Measurements from ENCODE around the gene TMEM205. TPM values are rescaled to one million over a fixed set of nuclear protein-coding genes. Genes with fewer than 3 reads are reported as not detected.

The TMEM205 gene
- total and polyA plus RNA-seq, 2 of the 13 experiments (the other 11 are each of a cell fraction or from before 2014, with no cell fraction given): 45.5 to 98.7 TPM

DNA sequence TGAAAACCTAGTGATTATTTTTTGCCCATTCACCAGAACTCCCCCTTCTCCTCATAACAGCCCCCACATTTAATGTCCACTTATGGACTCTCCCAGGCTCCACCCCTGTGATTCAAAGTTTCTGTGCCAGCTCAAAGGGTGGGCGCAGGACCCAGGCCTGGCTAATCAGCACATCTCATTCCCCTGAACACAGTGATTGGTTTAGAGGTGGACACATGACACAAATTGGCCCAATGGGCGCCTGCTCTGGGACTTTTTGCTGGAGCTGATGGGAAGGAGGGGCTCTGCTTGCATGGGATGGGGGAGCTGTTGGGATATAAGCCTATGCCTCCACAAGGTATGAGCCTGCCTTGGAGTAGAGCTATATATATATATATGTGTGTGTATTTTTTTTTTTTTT, 44.3 kb upstream of the TMEM205 start:
- no peak for DNase-seq (ENCODE audit: low spot score)
- peaks cover 26% of the 10 kb centered on the region for H3K4me1 ChIP-seq (ENCODE audit: insufficient read depth, low read length)
- ATAC-seq: no peak
- H2AFZ ChIP-seq (ENCODE audit: low read length): no peak overlapping the region
- 58% methylated on average over 2 of the region's 2 CpGs for WGBS (ENCODE audit: low lambda C conversion rate)
- H3K79me2 ChIP-seq (ENCODE audit: insufficient read depth, low read length): no peaks in the 10 kb centered on the region
- in situ Hi-C loops (cut with HindIII; ENCODE audit: extremely low pct_ligation_motif_present, low pct_unique_long_range_greater_than_20kb): no loop called here
- no peak overlapping the region for H3K4me2 ChIP-seq (ENCODE audit: low read depth, low read length)
- no peaks in the 10 kb centered on the region for H4K20me1 ChIP-seq (ENCODE audit: insufficient read depth, low read length)
- no peak for FAIRE-seq
- BruUV-seq (replicated peaks): no TSS peak
- H3K27me3 ChIP-seq (ENCODE audit: control insufficient read depth in 1 of 2, insufficient read depth in 2 of 2, low read length in 2 of 2): no peaks in the 10 kb centered on the region
- no peak overlapping the region for H3K4me3 ChIP-seq (replicated peaks in 1 of 3; ENCODE audit: insufficient read depth in 1 of 3, low read depth in 2 of 3, low read length in 3 of 3)
- H3K36me3 ChIP-seq (replicated peaks in 1 of 2; ENCODE audit: control insufficient read depth in 1 of 2, insufficient read depth in 2 of 2, low read length in 2 of 2): no peaks in the 10 kb centered on the region
- H3K9ac ChIP-seq (ENCODE audit: insufficient read depth, low read depth, low read length): no peak overlapping the region
- intact Hi-C loops (cut with micrococcal nuclease; ENCODE audit: unreplicated experiment): no loop called here
- ChIA-PET POLR2A (interaction anchor here (1.2 to 1.4 kb wide), 2 partner anchors 9 to 15 kb away, joined by 3 to 6 read pairs; no protein-coding TSS in a partner anchor), CTCF (ENCODE audit: low intra/inter-chr PET ratio, low total read pairs) (no interaction called here)
- TF ChIP-seq NFYB (CRISPR knock-in tag; IDR thresholded peaks at IDR 0.05): peak; percentile 49; the same call in 1 of the 2 replicates
- TF ChIP-seq ZNF577 (CRISPR knock-in tag; IDR thresholded peaks at IDR 0.05; ENCODE audit: borderline replicate concordance, low read depth): no peak
- H3K27ac ChIP-seq (ENCODE audit: extremely low read length, insufficient read depth, low read length): no peak overlapping the region
- H3K9me3 ChIP-seq (ENCODE audit: low read length): no peaks in the 10 kb centered on the region

DNA sequence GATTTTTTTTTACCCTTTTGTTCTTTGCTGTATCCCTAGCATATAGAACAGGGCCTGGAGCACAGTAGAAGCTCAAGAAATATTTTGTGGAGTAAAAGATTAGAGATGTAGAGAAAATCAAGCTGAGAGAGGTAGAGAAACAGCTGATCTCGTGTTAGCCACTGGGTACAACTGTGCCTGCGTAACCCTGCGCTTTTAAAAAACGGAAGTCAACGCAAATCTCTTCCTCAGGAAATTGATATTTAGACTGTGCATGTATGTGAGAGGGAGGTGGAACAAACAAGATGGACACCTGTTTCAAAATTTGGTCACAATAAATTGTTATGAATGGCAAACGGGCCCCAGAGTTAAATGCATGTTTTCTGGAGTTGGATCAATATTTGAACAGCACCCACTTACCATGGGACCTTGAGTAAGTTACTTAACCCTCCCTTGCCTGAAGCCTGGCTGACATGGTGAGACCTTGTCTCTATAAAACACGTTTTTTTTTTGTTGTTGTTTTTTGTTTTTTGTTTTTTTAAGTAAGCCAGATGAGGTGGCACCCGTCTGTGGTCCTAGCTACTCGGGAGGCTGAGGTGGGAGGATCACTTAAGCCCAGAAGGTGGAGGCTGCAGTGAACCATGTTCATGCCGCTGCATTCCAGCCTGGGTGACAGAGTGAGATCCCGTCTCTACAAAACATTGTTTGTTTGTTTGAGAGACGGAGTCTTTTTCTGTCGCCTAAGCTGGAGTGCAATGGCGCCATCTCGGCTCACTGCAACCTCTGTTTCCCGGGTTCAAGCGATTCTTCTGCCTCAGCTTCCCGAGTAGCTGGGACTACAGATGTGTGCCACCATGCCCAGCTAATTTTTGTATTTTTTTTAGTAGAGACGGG, 41.3 kb upstream of the TMEM205 start:
- no peak overlapping the region for H3K27ac ChIP-seq (ENCODE audit: extremely low read length, insufficient read depth, low read length)
- peaks cover 37% of the 10 kb centered on the region for H3K4me1 ChIP-seq (ENCODE audit: insufficient read depth, low read length)
- FAIRE-seq (peak; percentile 64), ATAC-seq (no peak), DNase-seq (ENCODE audit: low spot score) (peak; percentile 53)
- peak overlapping the region; percentile 64 for H3K4me2 ChIP-seq (ENCODE audit: low read depth, low read length)
- in situ Hi-C loops (cut with HindIII; ENCODE audit: extremely low pct_ligation_motif_present, low pct_unique_long_range_greater_than_20kb) (no loop called here), intact Hi-C loops (cut with micrococcal nuclease; ENCODE audit: unreplicated experiment) (no loop called here)
- no peaks in the 10 kb centered on the region for H3K79me2 ChIP-seq (ENCODE audit: insufficient read depth, low read length)
- ChIA-PET POLR2A (interaction anchor here (1.0 to 1.4 kb wide), 2 partner anchors 13 to 32 kb away, joined by 3 to 4 read pairs; partner anchors contain the start of genes RGL3 and SWSAP1), CTCF (ENCODE audit: low intra/inter-chr PET ratio, low total read pairs) (no interaction called here)
- 23% methylated on average over 19 of the region's 19 CpGs for WGBS (ENCODE audit: low lambda C conversion rate)
- BruUV-seq (replicated peaks): no TSS peak
- H2AFZ ChIP-seq (ENCODE audit: low read length): peak overlapping the region; percentile 84
- peak overlapping the region; percentile 23; the same call in 1 of the 2 replicates for H3K9ac ChIP-seq (ENCODE audit: insufficient read depth, low read depth, low read length)
- H3K9me3 ChIP-seq (ENCODE audit: low read length): no peaks in the 10 kb centered on the region
- no peaks in the 10 kb centered on the region for H3K27me3 ChIP-seq (ENCODE audit: control insufficient read depth in 1 of 2, insufficient read depth in 2 of 2, low read length in 2 of 2)
- H3K36me3 ChIP-seq (replicated peaks in 1 of 2; ENCODE audit: control insufficient read depth in 1 of 2, insufficient read depth in 2 of 2, low read length in 2 of 2): no peaks in the 10 kb centered on the region
- H3K4me3 ChIP-seq (replicated peaks in 1 of 3; ENCODE audit: insufficient read depth in 1 of 3, low read depth in 2 of 3, low read length in 3 of 3): peak overlapping the region in 2 of 3 experiments; percentile 19 to 42; a peak in 1 of 6 replicates
- H4K20me1 ChIP-seq (ENCODE audit: insufficient read depth, low read length): no peaks in the 10 kb centered on the region
- no peak for TF ChIP-seq GABPB1 (CRISPR knock-in tag; IDR thresholded peaks at IDR 0.05)
- TF ChIP-seq ONECUT2 (CRISPR knock-in tag; IDR thresholded peaks at IDR 0.05): peak; percentile 72
- no peak for TF ChIP-seq IRF1 (CRISPR knock-in tag; IDR thresholded peaks at IDR 0.05; ENCODE audit: low read depth)
- TF ChIP-seq CHCHD3 (CRISPR knock-in tag; IDR thresholded peaks at IDR 0.05): no peak
- TF ChIP-seq ZNF335 (CRISPR knock-in tag; IDR thresholded peaks at IDR 0.05): no peak
- no peak for TF ChIP-seq BCL3 (CRISPR knock-in tag; IDR thresholded peaks at IDR 0.05)
- no peak for TF ChIP-seq ZNF253 (CRISPR knock-in tag; IDR thresholded peaks at IDR 0.05; ENCODE audit: borderline replicate concordance)
- TF ChIP-seq, protein P1, sequence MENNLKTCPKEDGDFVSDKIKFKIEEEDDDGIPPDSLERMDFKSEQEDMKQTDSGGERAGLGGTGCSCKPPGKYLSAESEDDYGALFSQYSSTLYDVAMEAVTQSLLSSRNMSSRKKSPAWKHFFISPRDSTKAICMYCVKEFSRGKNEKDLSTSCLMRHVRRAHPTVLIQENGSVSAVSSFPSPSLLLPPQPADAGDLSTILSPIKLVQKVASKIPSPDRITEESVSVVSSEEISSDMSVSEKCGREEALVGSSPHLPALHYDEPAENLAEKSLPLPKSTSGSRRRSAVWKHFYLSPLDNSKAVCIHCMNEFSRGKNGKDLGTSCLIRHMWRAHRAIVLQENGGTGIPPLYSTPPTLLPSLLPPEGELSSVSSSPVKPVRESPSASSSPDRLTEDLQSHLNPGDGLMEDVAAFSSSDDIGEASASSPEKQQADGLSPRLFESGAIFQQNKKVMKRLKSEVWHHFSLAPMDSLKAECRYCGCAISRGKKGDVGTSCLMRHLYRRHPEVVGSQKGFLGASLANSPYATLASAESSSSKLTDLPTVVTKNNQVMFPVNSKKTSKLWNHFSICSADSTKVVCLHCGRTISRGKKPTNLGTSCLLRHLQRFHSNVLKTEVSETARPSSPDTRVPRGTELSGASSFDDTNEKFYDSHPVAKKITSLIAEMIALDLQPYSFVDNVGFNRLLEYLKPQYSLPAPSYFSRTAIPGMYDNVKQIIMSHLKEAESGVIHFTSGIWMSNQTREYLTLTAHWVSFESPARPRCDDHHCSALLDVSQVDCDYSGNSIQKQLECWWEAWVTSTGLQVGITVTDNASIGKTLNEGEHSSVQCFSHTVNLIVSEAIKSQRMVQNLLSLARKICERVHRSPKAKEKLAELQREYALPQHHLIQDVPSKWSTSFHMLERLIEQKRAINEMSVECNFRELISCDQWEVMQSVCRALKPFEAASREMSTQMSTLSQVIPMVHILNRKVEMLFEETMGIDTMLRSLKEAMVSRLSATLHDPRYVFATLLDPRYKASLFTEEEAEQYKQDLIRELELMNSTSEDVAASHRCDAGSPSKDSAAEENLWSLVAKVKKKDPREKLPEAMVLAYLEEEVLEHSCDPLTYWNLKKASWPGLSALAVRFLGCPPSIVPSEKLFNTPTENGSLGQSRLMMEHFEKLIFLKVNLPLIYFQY (CRISPR knock-in tag; IDR thresholded peaks at IDR 0.05; ENCODE audit: borderline replicate concordance): no peak
- no peak for TF ChIP-seq TMF1 (CRISPR knock-in tag; IDR thresholded peaks at IDR 0.05; ENCODE audit: low read depth)
